K562 (cell line): ENCODE results near the gene CMBL. TPM values are rescaled to one million over a fixed set of nuclear protein-coding genes. Genes with fewer than 3 reads are reported as not detected.

Experiments used
- ATF7 ChIP-seq: fragments of 450-650 bp; IDR thresholded peaks from 2 replicates; pipeline ENCODE4 v1.7.1; 2014; ENCODE audit warnings: mild to moderate bottlenecking, moderate library complexity
- BCOR ChIP-seq: fragments of 450-650 bp; IDR thresholded peaks from 2 replicates; pipeline ENCODE4 v1.6.1; 2016
- CHCHD3 ChIP-seq: fragments of 250-450 bp; sonication (Bioruptor Pico); IDR thresholded peaks from 2 replicates; pipeline ENCODE4 v2.1.2; 2022; ENCODE audit warnings: mild to moderate bottlenecking
- CTBP1 ChIP-seq: fragments of 450-650 bp; IDR thresholded peaks from 2 replicates; pipeline ENCODE4 v1.6.1; 2016; ENCODE audit warnings: borderline replicate concordance
- ELF1 ChIP-seq: fragments of 200-800 bp; sonication (Bioruptor generic); IDR thresholded peaks from 2 replicates; pipeline ENCODE4 v1.6.1; 2016; ENCODE audit warnings: missing genetic modification characterization, missing compliant biosample characterization
- MCM5 ChIP-seq: fragments of 450-650 bp; IDR thresholded peaks from 2 replicates; pipeline ENCODE4 v1.6.1; 2016; ENCODE audit warnings: low read depth
- OTX1 ChIP-seq: fragments of 450-650 bp; formaldehyde crosslinking; IDR thresholded peaks from 2 replicates; pipeline ENCODE4 v1.4.0; 2022; ENCODE audit warnings: mild to moderate bottlenecking
- PCBP1 ChIP-seq: fragments of 200-400 bp; formaldehyde crosslinking; IDR thresholded peaks from 2 replicates; pipeline ENCODE4 v1.6.1; 2018; ENCODE audit warnings: mild to moderate bottlenecking, low read depth, low read length; ENCODE audit not compliant: poor library complexity, severe bottlenecking
- PRPF4 ChIP-seq: fragments of 200-400 bp; formaldehyde crosslinking; IDR thresholded peaks from one replicate; pipeline ENCODE4 v1.6.1; 2017; ENCODE audit warnings: low read length, low read depth, mild to moderate bottlenecking; ENCODE audit not compliant: insufficient read depth, poor library complexity, severe bottlenecking
- SMARCA4 ChIP-seq: fragments of 450-650 bp; IDR thresholded peaks from 2 replicates; pipeline ENCODE4 v1.6.1; 2016
- TARDBP ChIP-seq: fragments of 450-650 bp; IDR thresholded peaks from 2 replicates; pipeline ENCODE4 v1.6.1; 2016
- TCF3 ChIP-seq: sonication (generic); formaldehyde crosslinking; IDR thresholded peaks from 2 replicates; pipeline ENCODE4 v1.4.0; 2020; ENCODE audit warnings: mild to moderate bottlenecking, missing genetic modification reagents
- TOE1 ChIP-seq, 2 experiments: fragments of 450-650 bp in 1 of 2; sonication (generic) in 1 of 2; formaldehyde crosslinking in 1 of 2; IDR thresholded peaks; 2 replicates each; pipeline versions ENCODE4 v1.7.1 to v1.8.0; 2016 to 2022; ENCODE audit warnings: borderline replicate concordance in 2 of 2, mild to moderate bottlenecking in 2 of 2, antibody characterized with exemption in 1 of 2, inconsistent platforms in 1 of 2, low read depth in 1 of 2, missing genetic modification reagents in 1 of 2, moderate library complexity in 1 of 2
- ZNF121 ChIP-seq: sonication (generic); formaldehyde crosslinking; conservative IDR thresholded peaks from 2 replicates; pipeline ENCODE4 v1.8.0; 2022; ENCODE audit warnings: missing genetic modification reagents
- ZNF134 ChIP-seq: fragments of 250-450 bp; sonication (Bioruptor Pico); conservative IDR thresholded peaks from 2 replicates; pipeline ENCODE4 v1.4.0; 2020
- polyA plus RNA-seq, 8 experiments: library from polyadenylated mRNA; depleted of rRNA in 4 of 8; stranded (reverse) in 5 of 8; unstranded in 3 of 8; fragments of >200 nt; fragmentation: Nextera tagmentation in 2 of 8; fragmentation: Illumina TruSeq in 1 of 8; extraction: Ambion mirVana in 2 of 8; extraction: Trizol in 1 of 8; gene quantifications; 2 replicates each; pipeline versions ENCODE4 v1.2.1 to v1.2.3, GENCODE V29; 2011 to 2014; ENCODE audit warnings: inconsistent platforms in 1 of 8, missing spikeins in 1 of 8
- total RNA-seq, 7 experiments: library from RNA; depleted of rRNA in 6 of 7; stranded (reverse); fragments of >200 nt in 6 of 7; fragmentation: Illumina TruSeq in 2 of 7; extraction: Trizol in 2 of 7; gene quantifications; 2 replicates each; pipeline versions ENCODE4 v1.2.1 to v1.2.3, GENCODE V29; 2011 to 2021; ENCODE audit warnings: low replicate concordance in 1 of 7
- TF ChIP-seq, protein P1 (sequence below), 2 experiments: fragments of 450-650 bp in 1 of 2; IDR thresholded peaks; 2 replicates each; pipeline ENCODE4 v1.6.1; 2011 to 2017; ENCODE audit warnings: low read depth in 2 of 2, antibody characterized with exemption in 1 of 2, borderline replicate concordance in 1 of 2, low read length in 1 of 2, mild to moderate bottlenecking in 1 of 2, mixed read lengths in 1 of 2; ENCODE audit not compliant: control insufficient read depth in 1 of 2
- TF ChIP-seq, protein P2 (sequence below): fragments of 450-650 bp; IDR thresholded peaks from 2 replicates; pipeline ENCODE4 v1.6.1; 2018; ENCODE audit warnings: mild to moderate bottlenecking, low read depth; ENCODE audit not compliant: partially characterized antibody
- TF ChIP-seq, protein P3 (sequence below): fragments of 450-650 bp; formaldehyde crosslinking; IDR thresholded peaks from 2 replicates; pipeline ENCODE4 v1.4.0; 2020; ENCODE audit warnings: mild to moderate bottlenecking, moderate library complexity
- TF ChIP-seq, protein P4 (sequence below): fragments of 450-650 bp; formaldehyde crosslinking; conservative IDR thresholded peaks from 2 replicates; pipeline ENCODE4 v1.4.0; 2022; ENCODE audit warnings: mild to moderate bottlenecking, missing genetic modification characterization

Gene CMBL
- total and polyA plus RNA-seq, 9 of the 15 experiments (the other 6 are each of a cell fraction or from before 2014, with no cell fraction given) = 22.6 to 192 (median 71.1) TPM

DNA sequence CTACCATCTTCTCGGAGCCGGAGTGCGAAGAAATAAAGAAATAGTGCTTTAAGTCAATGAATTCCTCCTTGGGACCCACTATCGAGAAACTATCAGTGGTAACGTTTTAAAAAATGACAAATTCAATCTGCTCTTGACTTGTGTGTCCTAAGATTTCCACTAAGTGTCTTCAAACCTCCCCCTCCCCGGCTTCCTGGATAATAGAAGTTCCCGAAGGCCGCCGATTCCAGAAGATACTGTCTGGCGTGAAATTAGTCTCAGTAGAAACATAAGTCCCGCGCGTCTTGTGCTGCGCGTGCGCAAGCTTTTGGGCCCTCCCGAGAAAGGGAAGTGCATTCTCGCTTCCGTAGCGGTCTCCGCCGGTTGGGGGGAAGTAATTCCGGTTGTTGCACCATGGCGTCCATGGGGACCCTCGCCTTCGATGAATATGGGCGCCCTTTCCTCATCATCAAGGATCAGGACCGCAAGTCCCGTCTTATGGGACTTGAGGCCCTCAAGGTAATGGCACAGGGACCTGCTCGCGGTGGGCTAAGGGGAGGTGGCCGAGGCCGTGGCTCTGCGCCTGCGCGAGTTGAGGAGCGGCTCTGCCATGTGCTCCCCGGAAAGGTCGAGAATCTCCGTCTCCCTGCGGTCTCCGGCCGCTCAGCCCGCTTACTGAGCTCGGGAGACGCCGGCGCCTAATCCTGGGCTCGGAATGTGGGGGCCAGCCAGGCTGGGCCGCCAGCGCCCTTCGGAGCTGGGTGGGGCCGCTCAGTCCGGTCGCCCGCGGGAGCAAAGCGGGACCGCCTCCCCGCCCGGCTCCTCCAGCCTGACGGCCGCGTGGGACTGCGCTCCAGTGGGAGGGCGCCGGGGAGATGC lies 57.5 kb downstream of the CMBL start, which contains the start of gene CCT5 (continued):
- TF ChIP-seq, protein P1, sequence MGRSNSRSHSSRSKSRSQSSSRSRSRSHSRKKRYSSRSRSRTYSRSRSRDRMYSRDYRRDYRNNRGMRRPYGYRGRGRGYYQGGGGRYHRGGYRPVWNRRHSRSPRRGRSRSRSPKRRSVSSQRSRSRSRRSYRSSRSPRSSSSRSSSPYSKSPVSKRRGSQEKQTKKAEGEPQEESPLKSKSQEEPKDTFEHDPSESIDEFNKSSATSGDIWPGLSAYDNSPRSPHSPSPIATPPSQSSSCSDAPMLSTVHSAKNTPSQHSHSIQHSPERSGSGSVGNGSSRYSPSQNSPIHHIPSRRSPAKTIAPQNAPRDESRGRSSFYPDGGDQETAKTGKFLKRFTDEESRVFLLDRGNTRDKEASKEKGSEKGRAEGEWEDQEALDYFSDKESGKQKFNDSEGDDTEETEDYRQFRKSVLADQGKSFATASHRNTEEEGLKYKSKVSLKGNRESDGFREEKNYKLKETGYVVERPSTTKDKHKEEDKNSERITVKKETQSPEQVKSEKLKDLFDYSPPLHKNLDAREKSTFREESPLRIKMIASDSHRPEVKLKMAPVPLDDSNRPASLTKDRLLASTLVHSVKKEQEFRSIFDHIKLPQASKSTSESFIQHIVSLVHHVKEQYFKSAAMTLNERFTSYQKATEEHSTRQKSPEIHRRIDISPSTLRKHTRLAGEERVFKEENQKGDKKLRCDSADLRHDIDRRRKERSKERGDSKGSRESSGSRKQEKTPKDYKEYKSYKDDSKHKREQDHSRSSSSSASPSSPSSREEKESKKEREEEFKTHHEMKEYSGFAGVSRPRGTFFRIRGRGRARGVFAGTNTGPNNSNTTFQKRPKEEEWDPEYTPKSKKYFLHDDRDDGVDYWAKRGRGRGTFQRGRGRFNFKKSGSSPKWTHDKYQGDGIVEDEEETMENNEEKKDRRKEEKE (IDR thresholded peaks at IDR 0.05; ENCODE audit: borderline replicate concordance in 1 of 2, control insufficient read depth in 1 of 2, low read depth in 2 of 2, low read length in 1 of 2) = peak in 1 of 2 experiments; percentile 94; a peak in 2 of 4 replicates
- TF ChIP-seq TARDBP (no peak), SMARCA4 (no peak), PRPF4 (no peak), TOE1 (IDR thresholded peaks at IDR 0.05; ENCODE audit: borderline replicate concordance) (peak; percentile 83), TOE1 (CRISPR knock-in tag; IDR thresholded peaks at IDR 0.05; ENCODE audit: borderline replicate concordance, low read depth) (0 out of 2 replicates have a peak, but pooled peaks have one; percentile 79), MCM5 (no peak), ELF1 (peak; percentile 92), OTX1 (CRISPR knock-in tag) (no peak), ZNF121 (CRISPR knock-in tag) (no peak), ATF7 (peak; percentile 99), CHCHD3 (CRISPR knock-in tag) (0 out of 2 replicates have a peak, but pooled peaks have one; percentile 44), CTBP1 (peak; percentile 60; the same call in 1 of the 2 replicates), ZNF134 (no peak), TCF3 (CRISPR knock-in tag) (no peak), PCBP1 (peak; percentile 60), BCOR (no peak)
- TF ChIP-seq, protein P2, sequence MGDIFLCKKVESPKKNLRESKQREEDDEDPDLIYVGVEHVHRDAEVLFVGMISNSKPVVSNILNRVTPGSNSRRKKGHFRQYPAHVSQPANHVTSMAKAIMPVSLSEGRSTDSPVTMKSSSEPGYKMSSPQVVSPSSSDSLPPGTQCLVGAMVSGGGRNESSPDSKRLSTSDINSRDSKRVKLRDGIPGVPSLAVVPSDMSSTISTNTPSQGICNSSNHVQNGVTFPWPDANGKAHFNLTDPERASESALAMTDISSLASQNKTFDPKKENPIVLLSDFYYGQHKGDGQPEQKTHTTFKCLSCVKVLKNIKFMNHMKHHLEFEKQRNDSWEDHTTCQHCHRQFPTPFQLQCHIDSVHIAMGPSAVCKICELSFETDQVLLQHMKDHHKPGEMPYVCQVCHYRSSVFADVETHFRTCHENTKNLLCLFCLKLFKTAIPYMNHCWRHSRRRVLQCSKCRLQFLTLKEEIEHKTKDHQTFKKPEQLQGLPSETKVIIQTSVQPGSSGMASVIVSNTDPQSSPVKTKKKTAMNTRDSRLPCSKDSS = no peak
- TF ChIP-seq, protein P3, sequence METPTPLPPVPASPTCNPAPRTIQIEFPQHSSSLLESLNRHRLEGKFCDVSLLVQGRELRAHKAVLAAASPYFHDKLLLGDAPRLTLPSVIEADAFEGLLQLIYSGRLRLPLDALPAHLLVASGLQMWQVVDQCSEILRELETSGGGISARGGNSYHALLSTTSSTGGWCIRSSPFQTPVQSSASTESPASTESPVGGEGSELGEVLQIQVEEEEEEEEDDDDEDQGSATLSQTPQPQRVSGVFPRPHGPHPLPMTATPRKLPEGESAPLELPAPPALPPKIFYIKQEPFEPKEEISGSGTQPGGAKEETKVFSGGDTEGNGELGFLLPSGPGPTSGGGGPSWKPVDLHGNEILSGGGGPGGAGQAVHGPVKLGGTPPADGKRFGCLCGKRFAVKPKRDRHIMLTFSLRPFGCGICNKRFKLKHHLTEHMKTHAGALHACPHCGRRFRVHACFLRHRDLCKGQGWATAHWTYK = peak; percentile 82
- TF ChIP-seq, protein P4, sequence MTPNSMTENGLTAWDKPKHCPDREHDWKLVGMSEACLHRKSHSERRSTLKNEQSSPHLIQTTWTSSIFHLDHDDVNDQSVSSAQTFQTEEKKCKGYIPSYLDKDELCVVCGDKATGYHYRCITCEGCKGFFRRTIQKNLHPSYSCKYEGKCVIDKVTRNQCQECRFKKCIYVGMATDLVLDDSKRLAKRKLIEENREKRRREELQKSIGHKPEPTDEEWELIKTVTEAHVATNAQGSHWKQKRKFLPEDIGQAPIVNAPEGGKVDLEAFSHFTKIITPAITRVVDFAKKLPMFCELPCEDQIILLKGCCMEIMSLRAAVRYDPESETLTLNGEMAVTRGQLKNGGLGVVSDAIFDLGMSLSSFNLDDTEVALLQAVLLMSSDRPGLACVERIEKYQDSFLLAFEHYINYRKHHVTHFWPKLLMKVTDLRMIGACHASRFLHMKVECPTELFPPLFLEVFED (CRISPR knock-in tag) = no peak
